ENCODE results near the gene SERINC2.
A peak's percentile ranks its signal among the peaks of the same experiment; 100 is the strongest.

DNA sequence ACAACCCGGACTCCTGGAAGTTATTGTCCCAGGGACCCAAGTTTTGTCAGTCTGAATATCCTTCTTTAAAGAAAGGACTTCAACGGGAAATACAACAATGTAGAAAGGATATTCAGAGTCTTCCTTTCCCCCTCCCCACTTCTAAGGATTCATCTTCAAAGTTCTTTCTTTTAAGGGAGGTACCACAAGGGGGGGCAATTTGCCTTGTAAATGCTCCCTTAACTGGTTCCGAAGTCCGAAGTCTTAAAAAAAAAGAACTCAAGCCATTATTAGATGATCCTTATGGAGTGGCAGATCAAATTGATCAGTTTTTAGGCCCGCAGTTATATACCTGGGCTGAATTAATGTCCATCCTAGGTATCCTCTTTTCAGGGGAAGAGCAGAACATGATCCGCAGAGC lies 47.0 kb downstream of the SERINC2 start:
- TF ChIP-seq, protein P1, sequence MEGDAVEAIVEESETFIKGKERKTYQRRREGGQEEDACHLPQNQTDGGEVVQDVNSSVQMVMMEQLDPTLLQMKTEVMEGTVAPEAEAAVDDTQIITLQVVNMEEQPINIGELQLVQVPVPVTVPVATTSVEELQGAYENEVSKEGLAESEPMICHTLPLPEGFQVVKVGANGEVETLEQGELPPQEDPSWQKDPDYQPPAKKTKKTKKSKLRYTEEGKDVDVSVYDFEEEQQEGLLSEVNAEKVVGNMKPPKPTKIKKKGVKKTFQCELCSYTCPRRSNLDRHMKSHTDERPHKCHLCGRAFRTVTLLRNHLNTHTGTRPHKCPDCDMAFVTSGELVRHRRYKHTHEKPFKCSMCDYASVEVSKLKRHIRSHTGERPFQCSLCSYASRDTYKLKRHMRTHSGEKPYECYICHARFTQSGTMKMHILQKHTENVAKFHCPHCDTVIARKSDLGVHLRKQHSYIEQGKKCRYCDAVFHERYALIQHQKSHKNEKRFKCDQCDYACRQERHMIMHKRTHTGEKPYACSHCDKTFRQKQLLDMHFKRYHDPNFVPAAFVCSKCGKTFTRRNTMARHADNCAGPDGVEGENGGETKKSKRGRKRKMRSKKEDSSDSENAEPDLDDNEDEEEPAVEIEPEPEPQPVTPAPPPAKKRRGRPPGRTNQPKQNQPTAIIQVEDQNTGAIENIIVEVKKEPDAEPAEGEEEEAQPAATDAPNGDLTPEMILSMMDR (IDR thresholded peaks at IDR 0.05), result peak; percentile 16; the same call in 1 of the 2 replicates
- TF ChIP-seq POLR2AphosphoS5 (IDR thresholded peaks at IDR 0.05; ENCODE audit: low read depth, low read length) (no peak), TCF7L2 (IDR thresholded peaks at IDR 0.05; ENCODE audit: low read depth, low read length) (no peak)
- TF ChIP-seq, protein P2, sequence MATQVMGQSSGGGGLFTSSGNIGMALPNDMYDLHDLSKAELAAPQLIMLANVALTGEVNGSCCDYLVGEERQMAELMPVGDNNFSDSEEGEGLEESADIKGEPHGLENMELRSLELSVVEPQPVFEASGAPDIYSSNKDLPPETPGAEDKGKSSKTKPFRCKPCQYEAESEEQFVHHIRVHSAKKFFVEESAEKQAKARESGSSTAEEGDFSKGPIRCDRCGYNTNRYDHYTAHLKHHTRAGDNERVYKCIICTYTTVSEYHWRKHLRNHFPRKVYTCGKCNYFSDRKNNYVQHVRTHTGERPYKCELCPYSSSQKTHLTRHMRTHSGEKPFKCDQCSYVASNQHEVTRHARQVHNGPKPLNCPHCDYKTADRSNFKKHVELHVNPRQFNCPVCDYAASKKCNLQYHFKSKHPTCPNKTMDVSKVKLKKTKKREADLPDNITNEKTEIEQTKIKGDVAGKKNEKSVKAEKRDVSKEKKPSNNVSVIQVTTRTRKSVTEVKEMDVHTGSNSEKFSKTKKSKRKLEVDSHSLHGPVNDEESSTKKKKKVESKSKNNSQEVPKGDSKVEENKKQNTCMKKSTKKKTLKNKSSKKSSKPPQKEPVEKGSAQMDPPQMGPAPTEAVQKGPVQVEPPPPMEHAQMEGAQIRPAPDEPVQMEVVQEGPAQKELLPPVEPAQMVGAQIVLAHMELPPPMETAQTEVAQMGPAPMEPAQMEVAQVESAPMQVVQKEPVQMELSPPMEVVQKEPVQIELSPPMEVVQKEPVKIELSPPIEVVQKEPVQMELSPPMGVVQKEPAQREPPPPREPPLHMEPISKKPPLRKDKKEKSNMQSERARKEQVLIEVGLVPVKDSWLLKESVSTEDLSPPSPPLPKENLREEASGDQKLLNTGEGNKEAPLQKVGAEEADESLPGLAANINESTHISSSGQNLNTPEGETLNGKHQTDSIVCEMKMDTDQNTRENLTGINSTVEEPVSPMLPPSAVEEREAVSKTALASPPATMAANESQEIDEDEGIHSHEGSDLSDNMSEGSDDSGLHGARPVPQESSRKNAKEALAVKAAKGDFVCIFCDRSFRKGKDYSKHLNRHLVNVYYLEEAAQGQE (IDR thresholded peaks at IDR 0.05; ENCODE audit: insufficient read depth in 1 of 2, low read depth in 2 of 2, low read length in 1 of 2), result no peak

All from Panc1 (cell line).